Fibroblast of pulmonary artery (primary cell): ENCODE measurements around the gene LCN2.
"Not testable (repeated sequence)": the region's sequence is repeated elsewhere in the genome, so short reads cannot be mapped to it uniquely, and the experiment has no call there.

Experiments used
- DNase-seq: peaks from one replicate; pipeline ENCODE4 v3.0.0-alpha.2; 2010; ENCODE audit warnings: low read depth
- H3K4me3 ChIP-seq: replicated peaks from 2 replicates; pipeline ENCODE4 v1.5.1; 2011; ENCODE audit warnings: low read depth, mild to moderate bottlenecking, control low read depth, low read length, moderate library complexity
- CTCF ChIP-seq: IDR thresholded peaks from 2 replicates; pipeline ENCODE4 v1.5.1; 2011; ENCODE audit warnings: mild to moderate bottlenecking, control low read depth, low read length, inconsistent platforms; ENCODE audit errors: missing control alignments

Gene LCN2

GRCh38 chr9:128107468-128108268 lies 41.6 kb upstream of the LCN2 start:
- H3K4me3 ChIP-seq, result no peak overlapping the region
- no peak for DNase-seq
- TF ChIP-seq CTCF, result no peak

GRCh38 chr9:128108269-128109049 lies 40.8 kb upstream of the LCN2 start:
- TF ChIP-seq CTCF, result no peak
- H3K4me3 ChIP-seq, result no peak overlapping the region
- DNase-seq, result no peak

GRCh38 chr9:128109050-128109709 lies 40.1 kb upstream of the LCN2 start:
- no peak for TF ChIP-seq CTCF
- DNase-seq, result no peak
- no peak overlapping the region for H3K4me3 ChIP-seq

GRCh38 chr9:128111726-128112125 lies 37.5 kb upstream of the LCN2 start:
- not testable (repeated sequence) for DNase-seq, H3K4me3 ChIP-seq

- no peak overlapping the region for H3K4me3 ChIP-seq
- DNase-seq, result no peak
- no peak for TF ChIP-seq CTCF
Measured at GRCh38 chr9:128113526-128114325, 35.5 kb upstream of the LCN2 start.

- H3K4me3 ChIP-seq, result no peak overlapping the region
- no peak for DNase-seq
- TF ChIP-seq CTCF, result no peak
Measured at GRCh38 chr9:128114326-128115186, 34.7 kb upstream of the LCN2 start.
